Breast epithelium (tissue), 3 donors: ENCODE measurements around the gene TMEM132D.

Experiments used
- CTCF ChIP-seq, 3 donors: fragments of 450-650 bp; IDR thresholded peaks; one replicate each; pipeline ENCODE4 v1.5.1; 2016 to 2017; ENCODE audit warnings: antibody characterized with exemption in 3 of 3, mild to moderate bottlenecking in 3 of 3, moderate library complexity in 3 of 3
- POLR2A ChIP-seq: fragments of 450-650 bp; IDR thresholded peaks from one replicate; pipeline ENCODE4 v1.6.1; 2016; ENCODE audit warnings: antibody characterized with exemption, mild to moderate bottlenecking, moderate library complexity

- TF ChIP-seq CTCF (IDR thresholded peaks at IDR 0.05): no peak
- no peak for TF ChIP-seq POLR2A
Observed at GRCh38 chr12:129049917-129050316, 853.9 kb downstream of the TMEM132D start.
